ENCODE results near the gene ACADS. TPM values are rescaled to one million over a fixed set of nuclear protein-coding genes. Genes with fewer than 3 reads are reported as not detected.

Gene ACADS
- total RNA-seq, 1 experiment from 2014 or later, result 12.5 TPM

DNA sequence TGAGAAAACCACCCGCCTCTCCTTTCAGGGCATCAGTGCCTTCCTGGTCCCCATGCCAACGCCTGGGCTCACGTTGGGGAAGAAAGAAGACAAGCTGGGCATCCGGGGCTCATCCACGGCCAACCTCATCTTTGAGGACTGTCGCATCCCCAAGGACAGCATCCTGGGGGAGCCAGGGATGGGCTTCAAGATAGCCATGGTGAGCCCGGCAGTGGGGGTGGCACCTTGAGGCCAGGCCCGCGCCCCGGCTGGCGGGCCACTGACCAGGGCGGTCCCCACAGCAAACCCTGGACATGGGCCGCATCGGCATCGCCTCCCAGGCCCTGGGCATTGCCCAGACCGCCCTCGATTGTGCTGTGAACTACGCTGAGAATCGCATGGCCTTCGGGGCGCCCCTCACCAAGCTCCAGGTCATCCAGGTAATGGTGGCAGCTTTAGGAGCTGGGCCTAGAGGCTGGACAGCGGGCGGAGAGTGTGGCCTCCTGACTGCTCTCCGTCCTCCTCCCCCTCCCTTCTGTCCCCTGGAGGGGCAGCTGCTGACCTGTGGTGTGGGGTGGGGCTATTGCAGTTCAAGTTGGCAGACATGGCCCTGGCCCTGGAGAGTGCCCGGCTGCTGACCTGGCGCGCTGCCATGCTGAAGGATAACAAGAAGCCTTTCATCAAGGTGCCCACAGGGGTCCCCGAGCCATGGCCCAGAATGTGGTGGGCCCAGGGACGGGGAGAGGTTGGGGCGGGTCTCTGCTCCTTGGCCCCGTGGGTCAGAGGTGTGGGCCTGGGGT is 12.8 kb downstream of the ACADS start:
- TF ChIP-seq, protein P1, sequence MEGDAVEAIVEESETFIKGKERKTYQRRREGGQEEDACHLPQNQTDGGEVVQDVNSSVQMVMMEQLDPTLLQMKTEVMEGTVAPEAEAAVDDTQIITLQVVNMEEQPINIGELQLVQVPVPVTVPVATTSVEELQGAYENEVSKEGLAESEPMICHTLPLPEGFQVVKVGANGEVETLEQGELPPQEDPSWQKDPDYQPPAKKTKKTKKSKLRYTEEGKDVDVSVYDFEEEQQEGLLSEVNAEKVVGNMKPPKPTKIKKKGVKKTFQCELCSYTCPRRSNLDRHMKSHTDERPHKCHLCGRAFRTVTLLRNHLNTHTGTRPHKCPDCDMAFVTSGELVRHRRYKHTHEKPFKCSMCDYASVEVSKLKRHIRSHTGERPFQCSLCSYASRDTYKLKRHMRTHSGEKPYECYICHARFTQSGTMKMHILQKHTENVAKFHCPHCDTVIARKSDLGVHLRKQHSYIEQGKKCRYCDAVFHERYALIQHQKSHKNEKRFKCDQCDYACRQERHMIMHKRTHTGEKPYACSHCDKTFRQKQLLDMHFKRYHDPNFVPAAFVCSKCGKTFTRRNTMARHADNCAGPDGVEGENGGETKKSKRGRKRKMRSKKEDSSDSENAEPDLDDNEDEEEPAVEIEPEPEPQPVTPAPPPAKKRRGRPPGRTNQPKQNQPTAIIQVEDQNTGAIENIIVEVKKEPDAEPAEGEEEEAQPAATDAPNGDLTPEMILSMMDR (IDR thresholded peaks at IDR 0.05; ENCODE audit: insufficient read depth in 1 of 2, low read depth in 1 of 2, low read length in 1 of 2, severe bottlenecking in 1 of 2, unreplicated experiment in 1 of 2), result no peak
- no peak for DNase-seq
- no peak overlapping the region for H3K27ac Mint-ChIP-seq (ENCODE audit: unreplicated experiment)

DNA sequence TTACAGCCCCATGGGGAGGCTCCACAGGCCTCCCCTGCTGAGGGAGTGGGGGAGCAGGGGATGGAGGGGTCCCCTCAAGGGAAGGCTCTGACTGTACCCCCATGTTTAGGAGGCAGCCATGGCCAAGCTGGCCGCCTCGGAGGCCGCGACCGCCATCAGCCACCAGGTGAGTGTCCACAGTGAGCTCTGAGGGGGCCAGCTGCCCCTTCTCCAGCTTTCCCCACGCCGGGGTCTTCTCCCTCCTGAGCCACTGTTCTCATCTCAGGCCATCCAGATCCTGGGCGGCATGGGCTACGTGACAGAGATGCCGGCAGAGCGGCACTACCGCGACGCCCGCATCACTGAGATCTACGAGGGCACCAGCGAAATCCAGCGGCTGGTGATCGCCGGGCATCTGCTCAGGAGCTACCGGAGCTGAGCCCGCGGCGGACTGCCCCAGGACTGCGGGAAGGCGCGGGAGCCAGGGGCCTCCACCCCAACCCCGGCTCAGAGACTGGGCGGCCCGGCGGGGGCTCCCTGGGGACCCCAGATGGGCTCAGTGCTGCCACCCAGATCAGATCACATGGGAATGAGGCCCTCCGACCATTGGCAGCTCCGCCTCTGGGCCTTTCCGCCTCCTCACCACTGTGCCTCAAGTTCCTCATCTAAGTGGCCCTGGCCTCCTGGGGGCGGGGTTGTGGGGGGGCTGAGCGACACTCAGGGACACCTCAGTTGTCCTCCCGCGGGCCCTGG is 13.6 kb downstream of the ACADS start:
- BruUV-seq (replicated peaks), result no TSS peak
- POLR2A ChIA-PET, result no interaction called here

More for the DNA sequence above, 12.8 kb downstream of the ACADS start:
- no peaks in the 10 kb centered on the region for H3K9me3 Mint-ChIP-seq (ENCODE audit: unreplicated experiment)
- no peak overlapping the region for H3K4me3 Mint-ChIP-seq (ENCODE audit: unreplicated experiment)
- H3K36me3 Mint-ChIP-seq (ENCODE audit: insufficient read depth, unreplicated experiment), result peaks cover 6% of the 10 kb centered on the region
- Histone ChIP-seq H3K4me3 (ENCODE audit: low read depth, low read length) (no peak overlapping the region), H3K4me1 (no peaks in the 10 kb centered on the region), H3K27me3 (replicated peaks; ENCODE audit: control insufficient read depth, insufficient read depth, low read length) (no peaks in the 10 kb centered on the region), H3K9me3 (no peaks in the 10 kb centered on the region), H3K36me3 (ENCODE audit: control insufficient read depth, insufficient read depth, low read length) (no peaks in the 10 kb centered on the region)
- intact Hi-C loops (cut with micrococcal nuclease; ENCODE audit: unreplicated experiment), result no loop called here
- POLR2A ChIA-PET, result no interaction called here
- no peaks in the 10 kb centered on the region for H3K27me3 Mint-ChIP-seq (ENCODE audit: insufficient read depth, unreplicated experiment)
- H3K4me1 Mint-ChIP-seq (ENCODE audit: low read depth, unreplicated experiment), result no peaks in the 10 kb centered on the region
- BruUV-seq (replicated peaks), result no TSS peak
- CTCF ChIA-PET, result no interaction called here

More for the DNA sequence above, 13.6 kb downstream of the ACADS start:
- no peak for DNase-seq
- no peak overlapping the region for H3K4me3 Mint-ChIP-seq (ENCODE audit: unreplicated experiment)
- peaks cover 6% of the 10 kb centered on the region for H3K36me3 Mint-ChIP-seq (ENCODE audit: insufficient read depth, unreplicated experiment)
- TF ChIP-seq, protein P1 (IDR thresholded peaks at IDR 0.05; ENCODE audit: insufficient read depth in 1 of 2, low read depth in 1 of 2, low read length in 1 of 2, severe bottlenecking in 1 of 2, unreplicated experiment in 1 of 2), result no peak
- no peak overlapping the region for H3K4me3 ChIP-seq (ENCODE audit: low read depth, low read length)
- no peaks in the 10 kb centered on the region for H3K4me1 Mint-ChIP-seq (ENCODE audit: low read depth, unreplicated experiment)
- H3K4me1 ChIP-seq, result no peaks in the 10 kb centered on the region
- CTCF ChIA-PET, result no interaction called here
- no peak overlapping the region for H3K27ac Mint-ChIP-seq (ENCODE audit: unreplicated experiment)
- H3K9me3 ChIP-seq, result no peaks in the 10 kb centered on the region
- H3K9me3 Mint-ChIP-seq (ENCODE audit: unreplicated experiment), result no peaks in the 10 kb centered on the region
- no peaks in the 10 kb centered on the region for H3K36me3 ChIP-seq (ENCODE audit: control insufficient read depth, insufficient read depth, low read length)
- no peaks in the 10 kb centered on the region for H3K27me3 Mint-ChIP-seq (ENCODE audit: insufficient read depth, unreplicated experiment)
- intact Hi-C loops (cut with micrococcal nuclease; ENCODE audit: unreplicated experiment), result no loop called here
- no peaks in the 10 kb centered on the region for H3K27me3 ChIP-seq (replicated peaks; ENCODE audit: control insufficient read depth, insufficient read depth, low read length)

Data from Caco-2 (cell line).